Epithelial cell of proximal tubule (primary cell): ENCODE results near the gene AP1S1. TPM values are rescaled to one million over a fixed set of nuclear protein-coding genes. Genes with fewer than 3 reads are reported as not detected.
A peak's percentile ranks its signal among the peaks of the same experiment; 100 is the strongest.

Experiments used
- DNase-seq: peaks from one replicate; pipeline ENCODE4 v3.0.0-alpha.2; 2011; ENCODE audit warnings: low read depth
- H3K4me3 ChIP-seq: 2 replicates; pipeline ENCODE4 v1.5.1; 2011; ENCODE audit warnings: low read depth, mild to moderate bottlenecking, low read length
- total RNA-seq: library from RNA; depleted of rRNA; stranded (reverse); fragments of >200 nt; gene quantifications from 2 replicates; pipeline ENCODE4 v1.2.3, GENCODE V29; 2015
- TF ChIP-seq, protein P1 (sequence below): conservative IDR thresholded peaks from 2 replicates; pipeline ENCODE4 v1.5.1; 2012; ENCODE audit warnings: low read depth, mild to moderate bottlenecking, low read length

AP1S1 gene
- total RNA-seq, 1 donor from 2014 or later: 190 TPM

DNA sequence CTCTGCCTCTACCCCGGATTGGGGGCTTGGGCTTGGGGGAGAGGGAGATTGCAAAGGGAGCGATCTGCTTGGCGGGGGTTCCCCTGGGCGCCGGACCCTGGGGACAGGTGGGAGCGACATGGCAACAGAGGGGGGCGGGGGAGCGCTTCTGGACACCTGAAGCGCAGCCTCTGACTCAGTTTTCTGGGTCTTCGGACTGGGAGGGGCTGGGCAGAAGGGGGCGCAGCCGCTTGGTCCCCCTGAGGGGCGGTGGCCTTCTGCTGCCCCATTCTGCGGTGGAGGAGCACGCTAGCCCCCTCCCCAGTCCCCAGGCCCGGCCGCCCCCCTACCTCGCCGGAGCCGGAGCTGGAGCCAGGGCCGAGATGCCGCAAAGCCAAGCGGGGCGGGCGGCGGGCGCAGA, 25.4 kb downstream of the AP1S1 start:
- no peak for DNase-seq
- H3K4me3 ChIP-seq: no peak overlapping the region
- TF ChIP-seq, protein P1, sequence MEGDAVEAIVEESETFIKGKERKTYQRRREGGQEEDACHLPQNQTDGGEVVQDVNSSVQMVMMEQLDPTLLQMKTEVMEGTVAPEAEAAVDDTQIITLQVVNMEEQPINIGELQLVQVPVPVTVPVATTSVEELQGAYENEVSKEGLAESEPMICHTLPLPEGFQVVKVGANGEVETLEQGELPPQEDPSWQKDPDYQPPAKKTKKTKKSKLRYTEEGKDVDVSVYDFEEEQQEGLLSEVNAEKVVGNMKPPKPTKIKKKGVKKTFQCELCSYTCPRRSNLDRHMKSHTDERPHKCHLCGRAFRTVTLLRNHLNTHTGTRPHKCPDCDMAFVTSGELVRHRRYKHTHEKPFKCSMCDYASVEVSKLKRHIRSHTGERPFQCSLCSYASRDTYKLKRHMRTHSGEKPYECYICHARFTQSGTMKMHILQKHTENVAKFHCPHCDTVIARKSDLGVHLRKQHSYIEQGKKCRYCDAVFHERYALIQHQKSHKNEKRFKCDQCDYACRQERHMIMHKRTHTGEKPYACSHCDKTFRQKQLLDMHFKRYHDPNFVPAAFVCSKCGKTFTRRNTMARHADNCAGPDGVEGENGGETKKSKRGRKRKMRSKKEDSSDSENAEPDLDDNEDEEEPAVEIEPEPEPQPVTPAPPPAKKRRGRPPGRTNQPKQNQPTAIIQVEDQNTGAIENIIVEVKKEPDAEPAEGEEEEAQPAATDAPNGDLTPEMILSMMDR: no peak

GRCh38 chr7:101180130-101180755, 26.0 kb downstream of the AP1S1 start, which contains the start of gene NAT16:
Gene NAT16, minus strand, starts transcription at chr7:101180293. Its CDS starts 5,486 bp downstream, at chr7:101174807.
- H3K4me3 ChIP-seq: no peak within 1 kb of the TSS
- DNase-seq: no peak
- TF ChIP-seq, protein P1: no peak

- DNase-seq: peak; percentile 92
- TF ChIP-seq, protein P1: no peak
- no peak overlapping the region for H3K4me3 ChIP-seq
These were observed 31.1 kb downstream of the AP1S1 start for GRCh38 chr7:101185258-101185839.

DNA sequence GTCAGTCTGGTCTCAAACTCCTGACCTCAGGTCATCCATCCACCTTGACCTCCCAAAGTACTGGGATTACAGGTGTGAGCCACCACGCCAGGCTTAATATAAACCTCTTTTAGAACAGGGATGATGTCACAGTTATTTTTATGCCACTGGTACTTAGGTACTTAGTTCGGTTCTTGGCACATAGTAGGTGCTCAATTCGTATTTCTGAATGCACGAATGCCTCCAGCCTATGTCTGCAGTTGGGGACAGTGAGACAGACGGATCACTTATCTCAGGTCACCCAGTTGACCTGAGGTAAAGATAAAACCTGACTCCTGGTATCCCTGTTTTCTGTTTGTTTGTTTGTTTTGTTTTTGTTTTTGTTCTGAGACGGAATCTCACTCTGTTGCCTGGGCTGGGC, 31.9 kb downstream of the AP1S1 start:
- no peak overlapping the region for H3K4me3 ChIP-seq

DNA sequence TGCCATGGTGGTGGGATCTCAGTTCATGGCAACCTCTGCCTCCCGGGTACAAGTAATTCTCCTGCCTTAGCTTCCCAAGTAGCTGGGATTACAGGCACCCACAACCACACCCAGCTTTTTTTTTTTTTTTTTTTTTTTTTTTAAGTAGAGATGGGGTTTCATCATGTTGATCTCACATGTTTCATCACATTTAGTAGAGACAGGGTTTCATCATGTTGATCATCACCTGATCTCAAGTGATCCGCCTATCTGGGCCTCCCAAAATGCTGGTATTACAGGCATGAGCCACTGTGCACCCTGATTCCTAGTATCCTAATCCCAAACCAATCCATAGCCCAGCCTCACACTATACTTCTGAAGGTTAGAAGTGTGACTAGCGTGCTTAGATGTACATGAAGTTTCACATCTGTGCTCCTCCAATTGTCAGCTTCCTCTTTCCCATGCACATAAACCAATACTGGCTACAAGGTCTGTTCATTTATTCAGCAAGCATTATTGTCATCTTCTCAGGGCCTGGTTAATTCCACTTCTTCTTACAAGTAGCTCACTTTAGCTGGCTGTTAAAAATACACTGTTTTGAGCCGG, 32.7 kb downstream of the AP1S1 start:
- DNase-seq: no peak
- TF ChIP-seq, protein P1: no peak
- no peak overlapping the region for H3K4me3 ChIP-seq

More for the DNA sequence above, 31.9 kb downstream of the AP1S1 start:
- no peak for DNase-seq
- TF ChIP-seq, protein P1: no peak

- H3K4me3 ChIP-seq: no peak overlapping the region
- no peak for DNase-seq
- TF ChIP-seq, protein P1: no peak
These were observed 34.8 kb downstream of the AP1S1 start for GRCh38 chr7:101189109-101189508.
